ENCODE measurements around the gene SMOC1.

- no peak for TF ChIP-seq CTCF (IDR thresholded peaks at IDR 0.05)
- no peak for TF ChIP-seq ZFX (IDR thresholded peaks at IDR 0.05; ENCODE audit: borderline replicate concordance)
Measured at GRCh38 chr14:69979882-69980281, 100.7 kb downstream of the SMOC1 start.
